Cerebellar cortex (tissue), 1 donor: ENCODE data around the gene VIL1.

Experiments used
- DNase-seq: peaks from one replicate; pipeline ENCODE4 v3.0.0-alpha.2; 2015; ENCODE audit warnings: low spot score

The VIL1 gene

GRCh38 chr2:218444692-218445357 lies 25.9 kb downstream of the VIL1 start:
- DNase-seq = no peak

- no peak for DNase-seq
These were observed 26.7 kb downstream of the VIL1 start for GRCh38 chr2:218445602-218446001.

GRCh38 chr2:218446547-218446946 lies 27.6 kb downstream of the VIL1 start:
- no peak for DNase-seq

GRCh38 chr2:218447072-218447471 lies 28.1 kb downstream of the VIL1 start:
- no peak for DNase-seq

- no peak for DNase-seq
These were observed 30.0 kb downstream of the VIL1 start for GRCh38 chr2:218448934-218449333.

- no peak for DNase-seq
These were observed 33.2 kb downstream of the VIL1 start for GRCh38 chr2:218452079-218452478.

- DNase-seq = no peak
These were observed 37.9 kb downstream of the VIL1 start for GRCh38 chr2:218456849-218457248.

- DNase-seq = no peak
These were observed 39.7 kb downstream of the VIL1 start for GRCh38 chr2:218458598-218458997.

GRCh38 chr2:218465987-218466633 lies 47.2 kb downstream of the VIL1 start:
- peak; percentile 69 for DNase-seq

- no peak for DNase-seq
These were observed 51.5 kb downstream of the VIL1 start for GRCh38 chr2:218470448-218470847.

- no peak for DNase-seq
These were observed 52.1 kb downstream of the VIL1 start for GRCh38 chr2:218471036-218471435.

- DNase-seq = no peak
These were observed 53.1 kb downstream of the VIL1 start for GRCh38 chr2:218471982-218472381.

- no peak for DNase-seq
These were observed 54.1 kb downstream of the VIL1 start for GRCh38 chr2:218472988-218473387.

- DNase-seq = no peak
These were observed 55.6 kb downstream of the VIL1 start for GRCh38 chr2:218474527-218474926.

GRCh38 chr2:218476676-218477075 lies 57.8 kb downstream of the VIL1 start:
- no peak for DNase-seq

- no peak for DNase-seq
These were observed 58.3 kb downstream of the VIL1 start for GRCh38 chr2:218477247-218477646.

GRCh38 chr2:218478544-218478943 lies 59.6 kb downstream of the VIL1 start:
- no peak for DNase-seq

- DNase-seq = no peak
These were observed 60.7 kb downstream of the VIL1 start for GRCh38 chr2:218479595-218479994.

GRCh38 chr2:218482651-218483050 lies 63.7 kb downstream of the VIL1 start:
- no peak for DNase-seq

- no peak for DNase-seq
These were observed 67.2 kb downstream of the VIL1 start for GRCh38 chr2:218485986-218486667.

- no peak for DNase-seq
These were observed 81.7 kb downstream of the VIL1 start for GRCh38 chr2:218500501-218501060.

- peak; percentile 5 for DNase-seq
These were observed 82.7 kb downstream of the VIL1 start for GRCh38 chr2:218501665-218502064.
